NB4 (cell line): ENCODE measurements around the gene MED29.

Experiments used
- DNase-seq: peaks from one replicate; pipeline ENCODE4 v3.0.0; 2010; ENCODE audit warnings: low read depth
- H3K4me3 ChIP-seq: one replicate; pipeline ENCODE4 v1.5.1; 2011; ENCODE audit warnings: mild to moderate bottlenecking, low read depth, low read length, moderate library complexity
- MAX ChIP-seq: IDR thresholded peaks from 2 replicates; pipeline ENCODE4 v1.6.1; 2011; ENCODE audit warnings: low read depth, low read length
- MYC ChIP-seq: IDR thresholded peaks from 2 replicates; pipeline ENCODE4 v1.6.1; 2011; ENCODE audit warnings: low read depth, low read length
- POLR2A ChIP-seq: IDR thresholded peaks from 2 replicates; pipeline ENCODE4 v1.6.1; 2011; ENCODE audit warnings: mild to moderate bottlenecking; ENCODE audit not compliant: insufficient read length; ENCODE audit errors: extremely low read depth
- TF ChIP-seq, protein P1 (sequence below): IDR thresholded peaks from one replicate; pipeline ENCODE4 v1.5.1; 2012; ENCODE audit warnings: low read depth, low read length

The MED29 gene

DNA sequence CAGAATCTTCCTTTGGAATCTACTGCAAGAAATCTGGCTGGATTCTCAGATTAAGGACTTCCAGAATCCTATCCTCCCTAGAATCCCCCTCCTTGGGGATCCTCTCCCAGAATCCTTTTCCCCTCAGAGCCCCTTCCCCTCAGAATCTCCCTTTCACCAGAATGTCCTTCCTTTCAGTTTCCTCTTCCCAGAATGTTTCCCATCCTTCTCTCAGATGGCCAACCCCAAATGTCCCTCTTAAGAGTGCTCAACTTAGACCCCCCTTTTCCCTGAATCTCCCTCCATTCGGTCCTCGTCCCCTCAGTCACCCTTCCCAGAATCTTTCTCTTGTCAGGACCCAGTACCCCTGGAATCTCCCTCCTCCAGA, 45.2 kb downstream of the MED29 start:
- TF ChIP-seq POLR2A (no peak), MAX (no peak), MYC (no peak)
- TF ChIP-seq, protein P1, sequence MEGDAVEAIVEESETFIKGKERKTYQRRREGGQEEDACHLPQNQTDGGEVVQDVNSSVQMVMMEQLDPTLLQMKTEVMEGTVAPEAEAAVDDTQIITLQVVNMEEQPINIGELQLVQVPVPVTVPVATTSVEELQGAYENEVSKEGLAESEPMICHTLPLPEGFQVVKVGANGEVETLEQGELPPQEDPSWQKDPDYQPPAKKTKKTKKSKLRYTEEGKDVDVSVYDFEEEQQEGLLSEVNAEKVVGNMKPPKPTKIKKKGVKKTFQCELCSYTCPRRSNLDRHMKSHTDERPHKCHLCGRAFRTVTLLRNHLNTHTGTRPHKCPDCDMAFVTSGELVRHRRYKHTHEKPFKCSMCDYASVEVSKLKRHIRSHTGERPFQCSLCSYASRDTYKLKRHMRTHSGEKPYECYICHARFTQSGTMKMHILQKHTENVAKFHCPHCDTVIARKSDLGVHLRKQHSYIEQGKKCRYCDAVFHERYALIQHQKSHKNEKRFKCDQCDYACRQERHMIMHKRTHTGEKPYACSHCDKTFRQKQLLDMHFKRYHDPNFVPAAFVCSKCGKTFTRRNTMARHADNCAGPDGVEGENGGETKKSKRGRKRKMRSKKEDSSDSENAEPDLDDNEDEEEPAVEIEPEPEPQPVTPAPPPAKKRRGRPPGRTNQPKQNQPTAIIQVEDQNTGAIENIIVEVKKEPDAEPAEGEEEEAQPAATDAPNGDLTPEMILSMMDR: no peak
- no peak for DNase-seq
- H3K4me3 ChIP-seq: peak overlapping the region; percentile 78

- DNase-seq: no peak
- TF ChIP-seq, protein P1: no peak
- no peak for TF ChIP-seq MYC
- TF ChIP-seq POLR2A: no peak
- TF ChIP-seq MAX: no peak
- no peak overlapping the region for H3K4me3 ChIP-seq
These were observed 47.2 kb downstream of the MED29 start for GRCh38 chr19:39438270-39438934.

DNA sequence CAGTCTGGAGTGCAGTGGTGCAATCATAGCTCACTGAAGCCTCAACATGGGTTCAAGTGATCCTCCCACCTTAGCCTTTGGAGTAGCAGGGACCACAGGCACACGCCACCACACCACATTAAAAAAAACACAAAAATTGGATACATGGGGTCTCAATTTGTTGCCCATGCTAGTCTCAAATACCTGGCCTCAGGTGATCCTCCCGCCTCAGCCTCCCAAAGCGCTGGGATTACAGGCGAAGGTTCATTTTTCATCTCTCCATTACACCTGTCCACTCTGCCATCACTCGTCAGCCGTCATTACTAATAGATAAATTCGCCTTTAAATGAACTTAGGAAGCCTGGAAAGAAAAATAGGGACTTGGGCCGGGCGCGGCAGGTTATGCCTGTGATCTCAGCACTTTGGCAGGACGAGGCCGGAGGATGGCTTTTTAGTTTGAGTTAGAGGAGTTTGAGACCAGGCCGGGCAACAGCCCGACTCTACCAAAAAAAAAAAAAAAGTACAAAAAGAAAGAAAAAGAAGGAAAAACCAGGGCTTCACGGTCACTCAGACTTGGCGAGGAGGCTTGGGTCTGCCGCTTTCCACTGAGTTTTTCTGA, 53.5 kb downstream of the MED29 start:
- TF ChIP-seq MAX (no peak), POLR2A (no peak), MYC (no peak)
- TF ChIP-seq, protein P1: no peak
- DNase-seq: peak; percentile 23
- H3K4me3 ChIP-seq: peak overlapping the region; percentile 93

DNA sequence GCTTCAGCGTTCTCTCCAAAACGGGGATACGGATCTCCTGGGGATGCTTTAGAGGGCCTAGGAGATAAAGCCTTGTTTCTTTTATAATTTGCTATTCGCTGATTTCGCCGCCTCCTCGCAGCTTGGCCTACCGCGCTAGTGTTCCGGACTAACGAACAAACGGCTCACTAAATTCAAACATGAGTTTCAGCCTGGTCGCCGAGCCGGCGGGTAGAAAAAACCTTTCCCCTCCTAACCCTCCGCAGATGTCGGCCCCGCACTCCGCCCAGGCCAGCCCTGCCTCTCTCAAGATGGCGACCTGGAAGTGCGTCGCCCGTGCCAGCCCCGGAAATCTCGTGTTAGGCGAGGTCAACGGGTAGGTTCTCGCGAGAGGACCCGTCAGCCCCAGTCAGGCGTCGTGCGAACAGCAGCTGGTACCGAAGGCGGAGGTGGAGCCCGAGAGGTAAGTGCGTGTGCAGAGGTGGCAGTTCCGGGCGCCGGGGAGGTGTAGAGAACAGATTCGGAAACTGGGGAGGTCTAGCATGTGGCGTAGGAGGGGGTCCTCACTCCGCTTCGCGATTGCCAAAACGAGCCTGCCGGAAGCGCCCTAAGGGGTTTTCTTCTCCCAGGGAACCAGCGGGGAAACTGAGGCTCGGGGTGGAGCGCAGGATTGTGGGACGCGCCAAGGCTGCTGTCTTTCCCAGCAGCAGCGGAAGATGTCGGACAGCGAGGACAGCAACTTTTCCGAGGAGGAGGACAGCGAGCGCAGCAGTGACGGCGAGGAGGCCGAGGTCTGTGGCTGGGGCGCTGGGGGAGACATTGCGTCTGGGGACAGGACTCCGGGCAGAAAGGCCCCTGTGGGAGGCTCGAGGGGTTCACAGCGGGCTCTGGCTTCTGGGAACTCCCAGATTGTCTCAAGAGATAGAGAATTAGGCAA, 54.3 kb downstream of the MED29 start, which contains the start of gene SUPT5H:
TSS of gene SUPT5H (plus strand) at position 387 of the 916 bp plus-strand sequence. CDS start at position 696, 309 bp downstream.
- peak within 1 kb of the TSS; percentile 93 for H3K4me3 ChIP-seq
- TF ChIP-seq, protein P1: no peak
- TF ChIP-seq MYC (peak; percentile 71; the same call in 1 of the 2 replicates), MAX (peak; percentile 87), POLR2A (peak; percentile 80)
- peak; percentile 95 for DNase-seq

GRCh38 chr19:39446365-39447084, 55.3 kb downstream of the MED29 start:
- no peak for DNase-seq
- TF ChIP-seq MAX (no peak), MYC (no peak), POLR2A (no peak)
- TF ChIP-seq, protein P1: no peak
- H3K4me3 ChIP-seq: peak overlapping the region; percentile 93
